Spleen (tissue), 7 donors: ENCODE measurements around the gene GDAP1L1.

Experiments used
- POLR2A ChIP-seq, 3 donors: fragments of 450-650 bp; IDR thresholded peaks; one replicate each; pipeline ENCODE4 v1.5.1; 2017; ENCODE audit warnings: antibody characterized with exemption in 3 of 3, mild to moderate bottlenecking in 1 of 3
- POLR2AphosphoS5 ChIP-seq, 3 donors: sonication (generic); formaldehyde crosslinking; IDR thresholded peaks; one replicate each; pipeline ENCODE4 v1.5.1; 2017; ENCODE audit warnings: antibody characterized with exemption in 3 of 3
- TF ChIP-seq, protein P1 (sequence below), 11 experiments: fragments of 200-600 bp in 7 of 11; fragments of 450-650 bp in 4 of 11; sonication (generic) in 4 of 11; IDR thresholded peaks in 8 of 11; conservative IDR thresholded peaks in 3 of 11; 1 replicate in 7 of 11; 2 replicates in 4 of 11; pipeline versions ENCODE4 v1.4.0 to v1.8.0; 2016 to 2021; ENCODE audit warnings: antibody characterized with exemption in 11 of 11, inconsistent platforms in 4 of 11, mild to moderate bottlenecking in 1 of 11
- donor health status: DM: no; HTN: no; CAD: no; lungs with moderate emphysema.
- donor health status: DM: no; HTN: no; CAD: no.
- donor health status: DM: no; HTN: no; CAD: no.

DNA sequence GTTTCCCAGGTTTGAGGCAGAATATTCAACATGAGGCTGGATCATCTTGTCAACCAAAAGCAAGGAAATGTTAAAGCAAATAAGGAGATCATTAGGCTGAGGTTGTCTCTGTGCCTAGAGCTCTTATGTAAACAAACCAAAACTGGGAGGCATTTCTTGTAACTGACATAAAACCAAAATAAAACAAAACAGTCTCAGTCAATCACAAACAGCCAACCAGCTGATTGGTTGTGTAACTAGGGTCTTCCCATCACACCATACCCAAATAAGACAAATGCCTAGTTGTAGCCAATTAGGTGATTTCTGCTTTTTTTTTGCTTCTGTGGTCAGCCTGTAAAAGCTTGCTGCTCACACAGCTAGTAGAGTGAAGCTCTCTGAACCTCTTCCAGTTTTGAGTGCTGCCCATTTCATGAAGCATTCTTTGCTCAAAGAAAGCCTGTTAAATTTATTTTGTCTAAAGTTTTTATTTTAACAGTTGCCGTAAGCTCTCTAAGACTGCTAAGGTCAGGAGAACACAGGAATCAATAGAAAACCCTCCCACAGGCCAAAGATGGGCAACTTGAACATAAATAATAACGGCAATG, 72.8 kb downstream of the GDAP1L1 start:
- TF ChIP-seq POLR2A (IDR thresholded peaks at IDR 0.05) (no peak), POLR2AphosphoS5 (IDR thresholded peaks at IDR 0.05) (no peak)
- TF ChIP-seq, protein P1, sequence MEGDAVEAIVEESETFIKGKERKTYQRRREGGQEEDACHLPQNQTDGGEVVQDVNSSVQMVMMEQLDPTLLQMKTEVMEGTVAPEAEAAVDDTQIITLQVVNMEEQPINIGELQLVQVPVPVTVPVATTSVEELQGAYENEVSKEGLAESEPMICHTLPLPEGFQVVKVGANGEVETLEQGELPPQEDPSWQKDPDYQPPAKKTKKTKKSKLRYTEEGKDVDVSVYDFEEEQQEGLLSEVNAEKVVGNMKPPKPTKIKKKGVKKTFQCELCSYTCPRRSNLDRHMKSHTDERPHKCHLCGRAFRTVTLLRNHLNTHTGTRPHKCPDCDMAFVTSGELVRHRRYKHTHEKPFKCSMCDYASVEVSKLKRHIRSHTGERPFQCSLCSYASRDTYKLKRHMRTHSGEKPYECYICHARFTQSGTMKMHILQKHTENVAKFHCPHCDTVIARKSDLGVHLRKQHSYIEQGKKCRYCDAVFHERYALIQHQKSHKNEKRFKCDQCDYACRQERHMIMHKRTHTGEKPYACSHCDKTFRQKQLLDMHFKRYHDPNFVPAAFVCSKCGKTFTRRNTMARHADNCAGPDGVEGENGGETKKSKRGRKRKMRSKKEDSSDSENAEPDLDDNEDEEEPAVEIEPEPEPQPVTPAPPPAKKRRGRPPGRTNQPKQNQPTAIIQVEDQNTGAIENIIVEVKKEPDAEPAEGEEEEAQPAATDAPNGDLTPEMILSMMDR (IDR thresholded peaks at IDR 0.05 in 8 of 11, conservative IDR thresholded peaks at IDR 0.05 in 3 of 11) = no peak
